Measurements from ENCODE around the gene INS. TPM values are rescaled to one million over a fixed set of nuclear protein-coding genes. Genes with fewer than 3 reads are reported as not detected.

The INS gene
- total and polyA plus RNA-seq, 2 of the 4 experiments (the other 2 are of a cell fraction): not detected

DNA sequence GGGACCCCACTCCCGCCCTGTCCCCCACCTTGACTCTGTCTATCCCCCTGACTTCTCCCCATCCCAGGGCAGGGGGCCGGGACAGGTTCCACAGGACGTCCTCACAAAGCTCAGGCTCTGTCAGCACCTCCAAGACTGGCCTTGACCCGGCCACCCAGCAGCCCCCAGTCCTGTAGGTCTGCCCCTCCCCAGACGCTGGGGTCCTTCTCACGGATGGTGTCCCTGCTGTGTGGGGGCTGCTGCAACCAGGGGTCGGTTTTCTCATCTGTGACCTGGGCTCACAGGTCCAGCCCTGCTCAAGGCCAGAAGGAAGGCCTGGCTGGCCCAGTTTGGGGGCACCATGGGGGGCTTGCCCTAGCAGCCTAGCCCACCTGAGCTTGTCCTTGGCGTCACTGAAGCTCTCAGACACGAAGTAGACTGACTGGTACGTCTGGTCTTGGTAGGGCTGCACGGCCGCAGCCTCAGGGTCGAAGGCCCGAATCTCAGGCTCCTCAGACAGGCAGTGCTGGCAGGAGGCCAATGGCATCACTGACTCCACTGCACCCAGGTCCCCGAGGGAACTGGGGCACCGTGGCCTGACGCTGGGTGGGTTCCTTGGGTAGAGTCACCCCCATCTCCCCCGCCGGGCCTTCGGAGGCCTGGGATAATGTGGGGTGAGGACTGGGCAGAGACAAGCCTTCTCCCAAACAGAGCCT lies 4.0 kb upstream of the INS start:
- no peaks in the 10 kb centered on the region for H3K79me1 ChIP-seq (ENCODE audit: low read depth in 1 of 2, low read length in 2 of 2)
- in situ Hi-C loops (cut with MboI; ENCODE audit: low sequenced_read_pairs) (no loop called here), intact Hi-C loops (cut with micrococcal nuclease) (no loop called here), dilution Hi-C loops (cut with HindIII; ENCODE audit: low sequenced_read_pairs, unreplicated experiment) (no loop called here)
- no peak overlapping the region for H4K5ac ChIP-seq (ENCODE audit: low read depth, low read length)
- ATAC-seq (ENCODE audit: low read depth): no peak
- TF ChIP-seq, protein P1, sequence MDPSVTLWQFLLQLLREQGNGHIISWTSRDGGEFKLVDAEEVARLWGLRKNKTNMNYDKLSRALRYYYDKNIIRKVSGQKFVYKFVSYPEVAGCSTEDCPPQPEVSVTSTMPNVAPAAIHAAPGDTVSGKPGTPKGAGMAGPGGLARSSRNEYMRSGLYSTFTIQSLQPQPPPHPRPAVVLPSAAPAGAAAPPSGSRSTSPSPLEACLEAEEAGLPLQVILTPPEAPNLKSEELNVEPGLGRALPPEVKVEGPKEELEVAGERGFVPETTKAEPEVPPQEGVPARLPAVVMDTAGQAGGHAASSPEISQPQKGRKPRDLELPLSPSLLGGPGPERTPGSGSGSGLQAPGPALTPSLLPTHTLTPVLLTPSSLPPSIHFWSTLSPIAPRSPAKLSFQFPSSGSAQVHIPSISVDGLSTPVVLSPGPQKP (IDR thresholded peaks at IDR 0.05; ENCODE audit: borderline replicate concordance, low read depth, low read length): no peak
- TF ChIP-seq BHLHE40 (IDR thresholded peaks at IDR 0.05; ENCODE audit: low read depth, low read length) (no peak), RFX5 (IDR thresholded peaks at IDR 0.05; ENCODE audit: low read depth, low read length) (no peak), FOS (IDR thresholded peaks at IDR 0.05; ENCODE audit: low read depth, low read length) (no peak), POLR2A (IDR thresholded peaks at IDR 0.05; ENCODE audit: low read depth, low read length) (no peak), RCOR1 (IDR thresholded peaks at IDR 0.05; ENCODE audit: insufficient replicate concordance, low read length) (no peak), MAFK (IDR thresholded peaks at IDR 0.05; ENCODE audit: low read depth, low read length) (no peak), RAD21 (IDR thresholded peaks at IDR 0.05; ENCODE audit: low read length) (no peak), MXI1 (IDR thresholded peaks at IDR 0.05; ENCODE audit: borderline replicate concordance, low read depth, low read length) (no peak), CEBPB (IDR thresholded peaks at IDR 0.05; ENCODE audit: low read depth, low read length) (no peak), MAZ (IDR thresholded peaks at IDR 0.05; ENCODE audit: borderline replicate concordance, low read depth, low read length) (no peak), NFE2L2 (IDR thresholded peaks at IDR 0.05; ENCODE audit: low read depth, low read length) (no peak), CHD1 (IDR thresholded peaks at IDR 0.05; ENCODE audit: low read depth, low read length) (no peak)
- TF ChIP-seq, protein P2, sequence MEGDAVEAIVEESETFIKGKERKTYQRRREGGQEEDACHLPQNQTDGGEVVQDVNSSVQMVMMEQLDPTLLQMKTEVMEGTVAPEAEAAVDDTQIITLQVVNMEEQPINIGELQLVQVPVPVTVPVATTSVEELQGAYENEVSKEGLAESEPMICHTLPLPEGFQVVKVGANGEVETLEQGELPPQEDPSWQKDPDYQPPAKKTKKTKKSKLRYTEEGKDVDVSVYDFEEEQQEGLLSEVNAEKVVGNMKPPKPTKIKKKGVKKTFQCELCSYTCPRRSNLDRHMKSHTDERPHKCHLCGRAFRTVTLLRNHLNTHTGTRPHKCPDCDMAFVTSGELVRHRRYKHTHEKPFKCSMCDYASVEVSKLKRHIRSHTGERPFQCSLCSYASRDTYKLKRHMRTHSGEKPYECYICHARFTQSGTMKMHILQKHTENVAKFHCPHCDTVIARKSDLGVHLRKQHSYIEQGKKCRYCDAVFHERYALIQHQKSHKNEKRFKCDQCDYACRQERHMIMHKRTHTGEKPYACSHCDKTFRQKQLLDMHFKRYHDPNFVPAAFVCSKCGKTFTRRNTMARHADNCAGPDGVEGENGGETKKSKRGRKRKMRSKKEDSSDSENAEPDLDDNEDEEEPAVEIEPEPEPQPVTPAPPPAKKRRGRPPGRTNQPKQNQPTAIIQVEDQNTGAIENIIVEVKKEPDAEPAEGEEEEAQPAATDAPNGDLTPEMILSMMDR (conservative IDR thresholded peaks at IDR 0.05; ENCODE audit: low read depth, low read length): no peak
- TF ChIP-seq, protein P3, sequence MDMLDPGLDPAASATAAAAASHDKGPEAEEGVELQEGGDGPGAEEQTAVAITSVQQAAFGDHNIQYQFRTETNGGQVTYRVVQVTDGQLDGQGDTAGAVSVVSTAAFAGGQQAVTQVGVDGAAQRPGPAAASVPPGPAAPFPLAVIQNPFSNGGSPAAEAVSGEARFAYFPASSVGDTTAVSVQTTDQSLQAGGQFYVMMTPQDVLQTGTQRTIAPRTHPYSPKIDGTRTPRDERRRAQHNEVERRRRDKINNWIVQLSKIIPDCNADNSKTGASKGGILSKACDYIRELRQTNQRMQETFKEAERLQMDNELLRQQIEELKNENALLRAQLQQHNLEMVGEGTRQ (IDR thresholded peaks at IDR 0.05; ENCODE audit: low read depth, low read length): no peak
- no peaks in the 10 kb centered on the region for H3K36me3 ChIP-seq (ENCODE audit: control insufficient read depth, insufficient read depth, low read length)
- H3K27me3 ChIP-seq (ENCODE audit: control insufficient read depth, insufficient read depth, low read length): peaks cover 16% of the 10 kb centered on the region; the same call in 1 of the 2 replicates
- H3K23ac ChIP-seq (ENCODE audit: low read depth, low read length): no peak overlapping the region
- no peak overlapping the region for H2BK120ac ChIP-seq (ENCODE audit: low read depth, low read length)
- no peak for DNase-seq
- no peak overlapping the region for H3K56ac ChIP-seq (ENCODE audit: extremely low read depth, insufficient read depth, low read length)
- H3K4me2 ChIP-seq (ENCODE audit: low read depth, low read length): no peak overlapping the region
- POLR2A ChIA-PET (ENCODE audit: unreplicated experiment): no interaction called here
- no peak overlapping the region for H2AK9ac ChIP-seq (replicated peaks; ENCODE audit: low read depth, low read length, poor library complexity)
- no peak overlapping the region for H2AK5ac ChIP-seq (ENCODE audit: low read depth, low read length)
- H3K14ac ChIP-seq (replicated peaks; ENCODE audit: low read depth, low read length): no peak overlapping the region
- H3K4me1 ChIP-seq (ENCODE audit: control insufficient read depth, insufficient read depth, low read length): no peaks in the 10 kb centered on the region
- no peak overlapping the region for H2AFZ ChIP-seq (replicated peaks; ENCODE audit: low read length, poor library complexity)
- no peaks in the 10 kb centered on the region for H3K9me3 ChIP-seq (ENCODE audit: control insufficient read depth, insufficient read depth, low read length)
- H2BK15ac ChIP-seq (ENCODE audit: low read depth, low read length): no peak overlapping the region
- H4K8ac ChIP-seq (ENCODE audit: low read depth in 2 of 2, low read length in 2 of 2): no peak overlapping the region
- no peak overlapping the region for H2BK5ac ChIP-seq (ENCODE audit: low read depth, low read length, poor library complexity, severe bottlenecking)
- H4K20me1 ChIP-seq (ENCODE audit: insufficient read depth, low read length): no peaks in the 10 kb centered on the region; the same call in 1 of the 2 replicates
- no peak overlapping the region for H3K4ac ChIP-seq (ENCODE audit: low read depth, low read length)
- no peak overlapping the region for H3K4me3 ChIP-seq (ENCODE audit: insufficient read depth, low read depth, low read length)
- H3K27ac ChIP-seq (ENCODE audit: insufficient read depth, low read length): no peak overlapping the region
- no peak overlapping the region for H3K18ac ChIP-seq (ENCODE audit: low read depth, low read length)
- WGBS, 2 experiments (ENCODE audit: extremely low coverage in 2 of 2, insufficient read length in 1 of 2): 63% methylated on average over 9 of the region's 20 CpGs; no CpG with 5 or more reads in 1 of the 2 experiments
- no peak overlapping the region for H3K9ac ChIP-seq (ENCODE audit: low read depth, low read length)
- H4K91ac ChIP-seq (ENCODE audit: insufficient read depth, low read depth, low read length): no peak overlapping the region
- H2BK20ac ChIP-seq (ENCODE audit: low read depth, low read length): no peak overlapping the region
- no peaks in the 10 kb centered on the region for H3K9me1 ChIP-seq (ENCODE audit: insufficient read depth, low read length)
- CTCF ChIA-PET: no interaction called here
- no TSS peak for BruUV-seq (replicated peaks)

Data from IMR-90 (cell line).